ENCODE measurements around the gene GSAP.

DNA sequence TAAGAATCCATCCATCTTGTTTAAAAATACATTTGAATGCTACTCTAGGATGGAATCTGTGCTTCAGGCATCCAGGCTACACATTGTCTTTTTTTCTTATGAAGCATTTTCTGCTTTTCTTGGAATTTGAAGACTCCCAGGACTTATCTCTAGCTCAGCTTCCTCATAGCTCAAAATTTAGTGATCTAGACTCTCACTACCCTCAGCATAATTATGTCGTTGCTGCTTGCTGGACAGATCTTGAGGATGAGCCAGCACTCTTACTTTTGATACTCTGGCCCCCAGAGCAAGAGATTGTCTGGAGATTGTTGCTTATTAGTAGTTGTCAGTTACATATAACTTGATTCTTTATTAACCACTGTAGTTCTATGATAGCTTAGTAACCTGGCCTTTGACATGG is 133.3 kb downstream of the GSAP start:
- TF ChIP-seq, protein P1, sequence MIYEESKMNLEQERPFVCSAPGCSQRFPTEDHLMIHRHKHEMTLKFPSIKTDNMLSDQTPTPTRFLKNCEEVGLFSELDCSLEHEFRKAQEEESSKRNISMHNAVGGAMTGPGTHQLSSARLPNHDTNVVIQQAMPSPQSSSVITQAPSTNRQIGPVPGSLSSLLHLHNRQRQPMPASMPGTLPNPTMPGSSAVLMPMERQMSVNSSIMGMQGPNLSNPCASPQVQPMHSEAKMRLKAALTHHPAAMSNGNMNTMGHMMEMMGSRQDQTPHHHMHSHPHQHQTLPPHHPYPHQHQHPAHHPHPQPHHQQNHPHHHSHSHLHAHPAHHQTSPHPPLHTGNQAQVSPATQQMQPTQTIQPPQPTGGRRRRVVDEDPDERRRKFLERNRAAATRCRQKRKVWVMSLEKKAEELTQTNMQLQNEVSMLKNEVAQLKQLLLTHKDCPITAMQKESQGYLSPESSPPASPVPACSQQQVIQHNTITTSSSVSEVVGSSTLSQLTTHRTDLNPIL (CRISPR knock-in tag; IDR thresholded peaks at IDR 0.05): no peak
- TF ChIP-seq, protein P2, sequence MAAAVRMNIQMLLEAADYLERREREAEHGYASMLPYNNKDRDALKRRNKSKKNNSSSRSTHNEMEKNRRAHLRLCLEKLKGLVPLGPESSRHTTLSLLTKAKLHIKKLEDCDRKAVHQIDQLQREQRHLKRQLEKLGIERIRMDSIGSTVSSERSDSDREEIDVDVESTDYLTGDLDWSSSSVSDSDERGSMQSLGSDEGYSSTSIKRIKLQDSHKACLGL (CRISPR knock-in tag; IDR thresholded peaks at IDR 0.05; ENCODE audit: borderline replicate concordance, poor library complexity, severe bottlenecking): no peak
- TF ChIP-seq HNRNPL (IDR thresholded peaks at IDR 0.05; ENCODE audit: low read depth, low read length) (no peak), ZNF140 (CRISPR knock-in tag; IDR thresholded peaks at IDR 0.05) (no peak), ZNF282 (CRISPR knock-in tag; IDR thresholded peaks at IDR 0.05) (no peak), EGR1 (conservative IDR thresholded peaks at IDR 0.05) (no peak), CREB1 (IDR thresholded peaks at IDR 0.05) (no peak), CREB1 (CRISPR knock-in tag; IDR thresholded peaks at IDR 0.05) (no peak)
- TF ChIP-seq, protein P3, sequence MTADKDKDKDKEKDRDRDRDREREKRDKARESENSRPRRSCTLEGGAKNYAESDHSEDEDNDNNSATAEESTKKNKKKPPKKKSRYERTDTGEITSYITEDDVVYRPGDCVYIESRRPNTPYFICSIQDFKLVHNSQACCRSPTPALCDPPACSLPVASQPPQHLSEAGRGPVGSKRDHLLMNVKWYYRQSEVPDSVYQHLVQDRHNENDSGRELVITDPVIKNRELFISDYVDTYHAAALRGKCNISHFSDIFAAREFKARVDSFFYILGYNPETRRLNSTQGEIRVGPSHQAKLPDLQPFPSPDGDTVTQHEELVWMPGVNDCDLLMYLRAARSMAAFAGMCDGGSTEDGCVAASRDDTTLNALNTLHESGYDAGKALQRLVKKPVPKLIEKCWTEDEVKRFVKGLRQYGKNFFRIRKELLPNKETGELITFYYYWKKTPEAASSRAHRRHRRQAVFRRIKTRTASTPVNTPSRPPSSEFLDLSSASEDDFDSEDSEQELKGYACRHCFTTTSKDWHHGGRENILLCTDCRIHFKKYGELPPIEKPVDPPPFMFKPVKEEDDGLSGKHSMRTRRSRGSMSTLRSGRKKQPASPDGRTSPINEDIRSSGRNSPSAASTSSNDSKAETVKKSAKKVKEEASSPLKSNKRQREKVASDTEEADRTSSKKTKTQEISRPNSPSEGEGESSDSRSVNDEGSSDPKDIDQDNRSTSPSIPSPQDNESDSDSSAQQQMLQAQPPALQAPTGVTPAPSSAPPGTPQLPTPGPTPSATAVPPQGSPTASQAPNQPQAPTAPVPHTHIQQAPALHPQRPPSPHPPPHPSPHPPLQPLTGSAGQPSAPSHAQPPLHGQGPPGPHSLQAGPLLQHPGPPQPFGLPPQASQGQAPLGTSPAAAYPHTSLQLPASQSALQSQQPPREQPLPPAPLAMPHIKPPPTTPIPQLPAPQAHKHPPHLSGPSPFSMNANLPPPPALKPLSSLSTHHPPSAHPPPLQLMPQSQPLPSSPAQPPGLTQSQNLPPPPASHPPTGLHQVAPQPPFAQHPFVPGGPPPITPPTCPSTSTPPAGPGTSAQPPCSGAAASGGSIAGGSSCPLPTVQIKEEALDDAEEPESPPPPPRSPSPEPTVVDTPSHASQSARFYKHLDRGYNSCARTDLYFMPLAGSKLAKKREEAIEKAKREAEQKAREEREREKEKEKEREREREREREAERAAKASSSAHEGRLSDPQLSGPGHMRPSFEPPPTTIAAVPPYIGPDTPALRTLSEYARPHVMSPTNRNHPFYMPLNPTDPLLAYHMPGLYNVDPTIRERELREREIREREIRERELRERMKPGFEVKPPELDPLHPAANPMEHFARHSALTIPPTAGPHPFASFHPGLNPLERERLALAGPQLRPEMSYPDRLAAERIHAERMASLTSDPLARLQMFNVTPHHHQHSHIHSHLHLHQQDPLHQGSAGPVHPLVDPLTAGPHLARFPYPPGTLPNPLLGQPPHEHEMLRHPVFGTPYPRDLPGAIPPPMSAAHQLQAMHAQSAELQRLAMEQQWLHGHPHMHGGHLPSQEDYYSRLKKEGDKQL (CRISPR knock-in tag; IDR thresholded peaks at IDR 0.05; ENCODE audit: borderline replicate concordance): no peak
- TF ChIP-seq, protein P4, sequence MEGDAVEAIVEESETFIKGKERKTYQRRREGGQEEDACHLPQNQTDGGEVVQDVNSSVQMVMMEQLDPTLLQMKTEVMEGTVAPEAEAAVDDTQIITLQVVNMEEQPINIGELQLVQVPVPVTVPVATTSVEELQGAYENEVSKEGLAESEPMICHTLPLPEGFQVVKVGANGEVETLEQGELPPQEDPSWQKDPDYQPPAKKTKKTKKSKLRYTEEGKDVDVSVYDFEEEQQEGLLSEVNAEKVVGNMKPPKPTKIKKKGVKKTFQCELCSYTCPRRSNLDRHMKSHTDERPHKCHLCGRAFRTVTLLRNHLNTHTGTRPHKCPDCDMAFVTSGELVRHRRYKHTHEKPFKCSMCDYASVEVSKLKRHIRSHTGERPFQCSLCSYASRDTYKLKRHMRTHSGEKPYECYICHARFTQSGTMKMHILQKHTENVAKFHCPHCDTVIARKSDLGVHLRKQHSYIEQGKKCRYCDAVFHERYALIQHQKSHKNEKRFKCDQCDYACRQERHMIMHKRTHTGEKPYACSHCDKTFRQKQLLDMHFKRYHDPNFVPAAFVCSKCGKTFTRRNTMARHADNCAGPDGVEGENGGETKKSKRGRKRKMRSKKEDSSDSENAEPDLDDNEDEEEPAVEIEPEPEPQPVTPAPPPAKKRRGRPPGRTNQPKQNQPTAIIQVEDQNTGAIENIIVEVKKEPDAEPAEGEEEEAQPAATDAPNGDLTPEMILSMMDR (IDR thresholded peaks at IDR 0.05 in 2 of 3, conservative IDR thresholded peaks at IDR 0.05 in 1 of 3; ENCODE audit: insufficient read depth in 2 of 3, low read depth in 1 of 3, low read length in 3 of 3): no peak
